Gastroesophageal sphincter (tissue), 4 donors: ENCODE data around the gene NOL9. TPM values are rescaled to one million over a fixed set of nuclear protein-coding genes. Genes with fewer than 3 reads are reported as not detected.
A peak's percentile ranks its signal among the peaks of the same experiment; 100 is the strongest.

Experiments used
- ATAC-seq: fragments of 150-250 bp; one replicate; pipeline ENCODE4 v1.9.1; 2016; ENCODE audit warnings: mild to moderate bottlenecking, moderate library complexity
- H3K27ac ChIP-seq, 4 donors: fragments of 200-600 bp; sonication (generic) in 3 of 4; 1 replicate in 3 of 4; 2 replicates in 1 of 4; pipeline ENCODE4 v1.5.1; 2016 to 2019
- H3K27me3 ChIP-seq: fragments of 200-600 bp; sonication (generic); one replicate; pipeline ENCODE4 v1.5.1; 2019
- H3K36me3 ChIP-seq, 2 donors: fragments of 200-600 bp; sonication (generic); one replicate each; pipeline ENCODE4 v1.5.1; 2019; ENCODE audit warnings: control low read depth in 1 of 2
- H3K4me1 ChIP-seq, 3 donors: fragments of 200-600 bp; sonication (generic); 1 replicate in 2 of 3; 2 replicates in 1 of 3; pipeline ENCODE4 v1.5.1; 2016 to 2019; ENCODE audit warnings: control low read depth in 2 of 3
- H3K4me3 ChIP-seq, 2 donors: fragments of 200-600 bp; sonication (generic); one replicate each; pipeline ENCODE4 v1.5.1; 2019; ENCODE audit warnings: mild to moderate bottlenecking in 1 of 2, moderate library complexity in 1 of 2
- H3K9me3 ChIP-seq, 3 donors: fragments of 200-600 bp; sonication (generic); one replicate each; pipeline ENCODE4 v1.5.1; 2017 to 2019; ENCODE audit warnings: control low read depth in 2 of 3
- CTCF ChIP-seq, 4 experiments: fragments of 200-600 bp in 2 of 4; fragments of 450-650 bp in 2 of 4; sonication (generic) in 1 of 4; IDR thresholded peaks; one replicate each; pipeline ENCODE4 v1.5.1; 2017 to 2019; ENCODE audit warnings: antibody characterized with exemption in 4 of 4, mild to moderate bottlenecking in 2 of 4, moderate library complexity in 2 of 4
- EP300 ChIP-seq: sonication (generic); formaldehyde crosslinking; IDR thresholded peaks from one replicate; pipeline ENCODE4 v1.6.1; 2017; ENCODE audit warnings: antibody characterized with exemption, mild to moderate bottlenecking
- POLR2A ChIP-seq, 2 donors: fragments of 450-650 bp; IDR thresholded peaks; one replicate each; pipeline ENCODE4 v1.6.1; 2017; ENCODE audit warnings: antibody characterized with exemption in 2 of 2, mild to moderate bottlenecking in 2 of 2, moderate library complexity in 1 of 2
- POLR2AphosphoS5 ChIP-seq: sonication (generic); formaldehyde crosslinking; IDR thresholded peaks from one replicate; pipeline ENCODE4 v1.6.1; 2017; ENCODE audit warnings: antibody characterized with exemption
- WGBS, 2 donors: methylation state at CpG; one replicate each; pipeline ENCODE4 v1.1.5; 2018; ENCODE audit warnings: low coverage in 1 of 2; 5-methylcytosine and 5-hydroxymethylcytosine counted together
- total RNA-seq, 4 donors: library from RNA; depleted of rRNA; stranded (reverse); fragments of >200 nt; gene quantifications; one replicate each; pipeline ENCODE4 v1.1.0, GENCODE V29; 2016

NOL9 gene
- total RNA-seq, 4 donors from 2014 or later: 21.2 to 32.2 (median 25.7) TPM

- peaks cover 0 to 38% (median 11%) of the 10 kb centered on the region in 3 donors for H3K4me1 ChIP-seq
- 100% methylated on average over 1 of the region's 31 CpGs; no CpG with 5 or more reads in 1 of the 2 donors for WGBS, 2 donors
- peaks cover 20% of the 10 kb centered on the region for H3K27me3 ChIP-seq
- H3K36me3 ChIP-seq: no peaks in the 10 kb centered on the region
- TF ChIP-seq POLR2AphosphoS5: no peak
- TF ChIP-seq CTCF (IDR thresholded peaks at IDR 0.05): no peak
- TF ChIP-seq EP300: no peak
- no peak for TF ChIP-seq POLR2A (IDR thresholded peaks at IDR 0.05)
- ATAC-seq: peak; percentile 34
- no peaks in the 10 kb centered on the region for H3K9me3 ChIP-seq
- peak overlapping the region in 2 of 4 donors; percentile 17 to 27 for H3K27ac ChIP-seq
- no peak overlapping the region for H3K4me3 ChIP-seq
Observed at GRCh38 chr1:6502000-6502891, 52.1 kb downstream of the NOL9 start.

- peaks cover 13% of the 10 kb centered on the region for H3K27me3 ChIP-seq
- ATAC-seq: no peak
- H3K27ac ChIP-seq: no peak overlapping the region
- 77 to 81% methylated on average over 5 to 8 of the region's 10 CpGs for WGBS, 2 donors
- H3K4me1 ChIP-seq: peaks cover 0 to 46% (median 16%) of the 10 kb centered on the region in 3 donors
- H3K9me3 ChIP-seq: no peaks in the 10 kb centered on the region
- no peak overlapping the region for H3K4me3 ChIP-seq
- H3K36me3 ChIP-seq: no peaks in the 10 kb centered on the region
- TF ChIP-seq POLR2A (IDR thresholded peaks at IDR 0.05): no peak
- TF ChIP-seq EP300: no peak
- TF ChIP-seq POLR2AphosphoS5: no peak
- no peak for TF ChIP-seq CTCF (IDR thresholded peaks at IDR 0.05)
Observed at GRCh38 chr1:6501279-6501813, 53.0 kb downstream of the NOL9 start.

GRCh38 chr1:6500544-6501278 lies 53.6 kb downstream of the NOL9 start:
- H3K4me1 ChIP-seq: peaks cover 0 to 51% (median 16%) of the 10 kb centered on the region in 3 donors
- no peak for ATAC-seq

GRCh38 chr1:6499296-6499695 lies 55.0 kb downstream of the NOL9 start:
- WGBS, 2 donors: 80% methylated on average over 1 of the region's 4 CpGs; no CpG with 5 or more reads in 1 of the 2 donors
- Histone ChIP-seq H3K4me1 (peaks cover 0 to 51% (median 16%) of the 10 kb centered on the region in 3 donors), H3K27ac (no peak overlapping the region)

More at GRCh38 chr1:6500544-6501278, 53.6 kb downstream of the NOL9 start:
- Histone ChIP-seq H3K27ac (no peak overlapping the region), H3K27me3 (peaks cover 7% of the 10 kb centered on the region), H3K36me3 (no peaks in the 10 kb centered on the region), H3K4me3 (no peak overlapping the region), H3K9me3 (no peaks in the 10 kb centered on the region)
- no peak for TF ChIP-seq POLR2AphosphoS5
- no peak for TF ChIP-seq EP300
- TF ChIP-seq CTCF (IDR thresholded peaks at IDR 0.05): no peak
- TF ChIP-seq POLR2A (IDR thresholded peaks at IDR 0.05): no peak
- WGBS, 2 donors: 64% methylated on average over 8 of the region's 27 CpGs; no CpG with 5 or more reads in 1 of the 2 donors

More at GRCh38 chr1:6499296-6499695, 55.0 kb downstream of the NOL9 start:
- TF ChIP-seq CTCF (IDR thresholded peaks at IDR 0.05) (no peak), POLR2AphosphoS5 (no peak), EP300 (no peak), POLR2A (IDR thresholded peaks at IDR 0.05) (no peak)
- ATAC-seq: no peak
- Histone ChIP-seq H3K27me3 (peaks cover 3% of the 10 kb centered on the region), H3K9me3 (no peaks in the 10 kb centered on the region), H3K4me3 (no peak overlapping the region), H3K36me3 (no peaks in the 10 kb centered on the region)
